GM23338 (cell line): ENCODE results near the gene FBXL5. TPM values are rescaled to one million over a fixed set of nuclear protein-coding genes. Genes with fewer than 3 reads are reported as not detected.

Experiments used
- ATAC-seq: fragments of 200-7000 bp; cut with Tn5 transposase; 3 replicates; pipeline ENCODE4 v1.9.1; 2020
- DNase-seq: peaks from one replicate; pipeline ENCODE4 v3.0.0-alpha.2; 2015; ENCODE audit warnings: low spot score
- H2AFZ ChIP-seq: fragments of 200-600 bp; sonication (generic); 2 replicates; pipeline ENCODE4 v1.8.0; 2016; ENCODE audit warnings: antibody characterized with exemption, mild to moderate bottlenecking, moderate library complexity
- H3F3A ChIP-seq: fragments of 200-600 bp; sonication (generic); replicated peaks from 2 replicates; pipeline ENCODE4 v1.8.0; 2017; ENCODE audit warnings: antibody characterized with exemption, mixed run types, low read depth
- H3K27ac ChIP-seq: fragments of 200-600 bp; sonication (generic); 2 replicates; pipeline ENCODE4 v1.6.1; 2016; ENCODE audit warnings: low read depth
- H3K27me3 ChIP-seq: fragments of 200-600 bp; sonication (generic); 2 replicates; pipeline ENCODE4 v1.8.0; 2016; ENCODE audit warnings: mild to moderate bottlenecking, mixed run types, moderate library complexity; ENCODE audit not compliant: insufficient read depth
- H3K36me3 ChIP-seq: fragments of 200-600 bp; sonication (generic); 2 replicates; pipeline ENCODE4 v1.8.0; 2016; ENCODE audit warnings: mild to moderate bottlenecking; ENCODE audit not compliant: insufficient read depth
- H3K4me1 ChIP-seq: fragments of 200-600 bp; sonication (generic); 2 replicates; pipeline ENCODE4 v1.8.0; 2016; ENCODE audit warnings: mild to moderate bottlenecking, moderate library complexity; ENCODE audit not compliant: insufficient read depth
- H3K4me2 ChIP-seq: fragments of 200-600 bp; sonication (generic); 2 replicates; pipeline ENCODE4 v1.7.1; 2017; ENCODE audit warnings: mixed run types
- H3K4me3 ChIP-seq: fragments of 200-600 bp; sonication (generic); 2 replicates; pipeline ENCODE4 v1.6.1; 2016; ENCODE audit warnings: mixed run types
- H3K79me2 ChIP-seq: fragments of 200-600 bp; sonication (generic); replicated peaks from 2 replicates; pipeline ENCODE4 v1.8.0; 2017; ENCODE audit warnings: mild to moderate bottlenecking; ENCODE audit not compliant: insufficient read depth
- H3K9me2 ChIP-seq: fragments of 200-600 bp; sonication (generic); 2 replicates; pipeline ENCODE4 v1.8.0; 2017; ENCODE audit not compliant: insufficient read depth
- H4K20me1 ChIP-seq: fragments of 200-600 bp; sonication (generic); replicated peaks from 2 replicates; pipeline ENCODE4 v1.8.0; 2017; ENCODE audit warnings: mild to moderate bottlenecking; ENCODE audit not compliant: insufficient read depth
- H3K27ac Mint-ChIP-seq: 2 replicates; pipeline ENCODE4 v1.8.0; 2020; ENCODE audit warnings: inconsistent platforms, mild to moderate bottlenecking, moderate library complexity, mixed read lengths
- H3K27me3 Mint-ChIP-seq: 3 replicates; pipeline ENCODE4 v1.8.0; 2022; ENCODE audit warnings: low read depth, mild to moderate bottlenecking, moderate library complexity, mixed read lengths, inconsistent platforms; ENCODE audit not compliant: insufficient read depth, poor library complexity
- H3K36me3 Mint-ChIP-seq: 3 replicates; pipeline ENCODE4 v1.8.0; 2021; ENCODE audit warnings: low read depth, mild to moderate bottlenecking, inconsistent platforms, moderate library complexity, mixed read lengths
- H3K4me1 Mint-ChIP-seq: 3 replicates; pipeline ENCODE4 v1.8.0; 2020; ENCODE audit warnings: mild to moderate bottlenecking, inconsistent platforms, mixed read lengths
- H3K4me3 Mint-ChIP-seq: 3 replicates; pipeline ENCODE4 v1.8.0; 2021; ENCODE audit warnings: moderate library complexity, mild to moderate bottlenecking, inconsistent platforms, mixed read lengths
- H3K9me3 Mint-ChIP-seq: 3 replicates; pipeline ENCODE4 v1.8.0; 2020; ENCODE audit warnings: moderate library complexity, mild to moderate bottlenecking, inconsistent platforms, mixed read lengths
- CREB1 ChIP-seq: fragments of 250-450 bp; sonication (Bioruptor Pico); IDR thresholded peaks from 2 replicates; pipeline ENCODE4 v1.5.0; 2020; ENCODE audit warnings: low read depth, mild to moderate bottlenecking, moderate library complexity
- CTCF ChIP-seq, 2 experiments: fragments of 200-600 bp in 1 of 2; sonication (generic) in 1 of 2; conservative IDR thresholded peaks; 2 replicates each; pipeline versions ENCODE4 v1.5.1 to v1.6.1; 2016 to 2017; ENCODE audit warnings: antibody characterized with exemption in 2 of 2, low read depth in 2 of 2, mild to moderate bottlenecking in 2 of 2, moderate library complexity in 1 of 2
- ETS1 ChIP-seq: IDR thresholded peaks from 2 replicates; pipeline ENCODE4 v1.6.1; 2016; ENCODE audit warnings: antibody characterized with exemption
- EZH2phosphoT487 ChIP-seq: fragments of 200-600 bp; sonication (generic); IDR thresholded peaks from one replicate; pipeline ENCODE4 v1.8.1; 2018; ENCODE audit warnings: antibody characterized with exemption; ENCODE audit not compliant: unreplicated experiment
- JUNB ChIP-seq: IDR thresholded peaks from one replicate; pipeline ENCODE4 v1.6.1; 2016; ENCODE audit warnings: antibody characterized with exemption; ENCODE audit not compliant: unreplicated experiment
- POLR2AphosphoS5 ChIP-seq: IDR thresholded peaks from 2 replicates; pipeline ENCODE4 v1.6.1; 2016; ENCODE audit warnings: antibody characterized with exemption, low read depth
- REST ChIP-seq: IDR thresholded peaks from one replicate; pipeline ENCODE4 v1.6.1; 2018; ENCODE audit warnings: antibody characterized with exemption; ENCODE audit not compliant: unreplicated experiment
- ZNF114 ChIP-seq: fragments of 250-450 bp; sonication (Bioruptor Pico); IDR thresholded peaks from 2 replicates; pipeline ENCODE4 v1.5.0; 2020; ENCODE audit warnings: mild to moderate bottlenecking, moderate library complexity
- ZNF331 ChIP-seq: fragments of 250-450 bp; sonication (Bioruptor Pico); IDR thresholded peaks from 2 replicates; pipeline ENCODE4 v1.5.0; 2020; ENCODE audit warnings: low read depth, mild to moderate bottlenecking, moderate library complexity
- polyA plus RNA-seq: library from polyadenylated mRNA; unstranded; fragments of >200 nt; fragmentation: Nextera tagmentation; extraction: Ambion mirVana; gene quantifications from 2 replicates; pipeline ENCODE4 v1.2.1, GENCODE V29; 2016
- total RNA-seq: library from RNA; depleted of rRNA; stranded (reverse); fragments of >200 nt; shearing (Covaris generic); gene quantifications from 2 replicates; pipeline ENCODE4 v1.2.3, GENCODE V29; 2014

FBXL5 gene
- total and polyA plus RNA-seq, 2 experiments from 2014 or later, result 55.7 to 81.9 TPM

GRCh38 chr4:15681372-15682241 lies 26.4 kb upstream of the FBXL5 start, which contains the start of gene FAM200B:
Gene FAM200B (plus strand): TSS chr4:15681827. CDS start chr4:15686978, 5,151 bp downstream.
- H3K9me3 Mint-ChIP-seq, result no peaks in the 10 kb centered on the region; the same call in 2 of the 3 replicates
- TF ChIP-seq ETS1, result peak; percentile 15; the same call in 1 of the 2 replicates
- no peak for TF ChIP-seq EZH2phosphoT487
- TF ChIP-seq CREB1 (CRISPR knock-in tag), result peak; percentile 64; the same call in 1 of the 2 replicates
- 0 out of 4 replicates have a peak, but pooled peaks of 1 of the 2 experiments have one; percentile 3 for TF ChIP-seq CTCF (conservative IDR thresholded peaks at IDR 0.05; ENCODE audit: low read depth in 2 of 2)
- TF ChIP-seq POLR2AphosphoS5, result peak; percentile 87
- TF ChIP-seq REST, result no peak
- Histone ChIP-seq H3K27me3 (no peaks in the 10 kb centered on the region), H3K27ac (peak within 1 kb of the TSS; percentile 98), H3K4me3 (peak within 1 kb of the TSS; percentile 76), H3K36me3 (no peaks in the 10 kb centered on the region; the same call in 1 of the 2 replicates), H2AFZ (no peak within 1 kb of the TSS), H3K79me2 (peaks cover 64% of the 10 kb centered on the region), H3F3A (no peaks in the 10 kb centered on the region), H3K4me1 (peaks cover 54% of the 10 kb centered on the region), H3K4me2 (peak within 1 kb of the TSS; percentile 79), H4K20me1 (no peaks in the 10 kb centered on the region), H3K9me2 (no peaks in the 10 kb centered on the region)
- peaks cover 49% of the 10 kb centered on the region for H3K4me1 Mint-ChIP-seq
- peaks cover 11% of the 10 kb centered on the region for H3K27me3 Mint-ChIP-seq
- peak within 1 kb of the TSS; percentile 99 for H3K27ac Mint-ChIP-seq
- peaks cover 25% of the 10 kb centered on the region for H3K36me3 Mint-ChIP-seq
- peak; percentile 100 for DNase-seq
- peak within 1 kb of the TSS; percentile 100 for H3K4me3 Mint-ChIP-seq
- peak; percentile 91 for ATAC-seq

GRCh38 chr4:15681067-15681371 lies 25.9 kb upstream of the FBXL5 start:
- DNase-seq, result no peak
- H3K27me3 ChIP-seq, result no peaks in the 10 kb centered on the region
- H3K36me3 ChIP-seq, result no peaks in the 10 kb centered on the region; the same call in 1 of the 2 replicates
- peaks cover 70% of the 10 kb centered on the region for H3K79me2 ChIP-seq
- H3K27ac Mint-ChIP-seq, result peak overlapping the region; percentile 99
- no peaks in the 10 kb centered on the region; the same call in 2 of the 3 replicates for H3K9me3 Mint-ChIP-seq
- no peak for ATAC-seq
- H3K4me2 ChIP-seq, result peak overlapping the region; percentile 77
- no peaks in the 10 kb centered on the region for H4K20me1 ChIP-seq
- H3K4me1 Mint-ChIP-seq, result peaks cover 54% of the 10 kb centered on the region
- no peaks in the 10 kb centered on the region for H3K9me2 ChIP-seq
- peak overlapping the region; percentile 98 for H3K27ac ChIP-seq
- peak overlapping the region; percentile 76 for H3K4me3 ChIP-seq
- peaks cover 19% of the 10 kb centered on the region for H3K36me3 Mint-ChIP-seq
- H2AFZ ChIP-seq, result no peak overlapping the region
- H3K4me1 ChIP-seq, result peaks cover 54% of the 10 kb centered on the region
- peaks cover 11% of the 10 kb centered on the region for H3K27me3 Mint-ChIP-seq
- no peaks in the 10 kb centered on the region for H3F3A ChIP-seq
- H3K4me3 Mint-ChIP-seq, result peak overlapping the region; percentile 100
- TF ChIP-seq ZNF331 (CRISPR knock-in tag) (no peak), CTCF (conservative IDR thresholded peaks at IDR 0.05; ENCODE audit: low read depth in 2 of 2) (no peak), ZNF114 (CRISPR knock-in tag) (no peak), JUNB (no peak), CREB1 (CRISPR knock-in tag) (no peak)
